ENCODE results near the gene ERCC5.

ERCC5 gene

DNA sequence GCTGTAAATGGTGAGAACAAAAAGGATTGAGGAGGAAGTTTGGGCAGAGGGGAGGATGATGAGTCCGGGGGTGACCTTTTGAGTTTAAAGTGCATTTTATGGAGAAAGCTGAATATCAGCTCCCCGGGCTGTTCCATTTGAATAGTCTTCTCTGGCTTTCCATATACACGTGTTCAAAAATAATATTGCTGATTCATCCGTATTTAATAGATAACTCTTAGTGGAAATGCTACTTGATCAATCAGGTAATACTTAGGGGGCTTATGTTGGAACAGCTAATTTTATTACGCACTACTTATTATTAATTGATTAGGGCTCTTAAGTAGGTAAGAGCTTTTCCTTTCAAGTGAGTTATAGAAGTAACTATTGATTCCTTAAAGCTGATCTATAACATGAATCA is 76.4 kb downstream of the ERCC5 start:
- H3K4me3 ChIP-seq (ENCODE audit: low read depth, low read length) = no peak overlapping the region
- TF ChIP-seq, protein P1, sequence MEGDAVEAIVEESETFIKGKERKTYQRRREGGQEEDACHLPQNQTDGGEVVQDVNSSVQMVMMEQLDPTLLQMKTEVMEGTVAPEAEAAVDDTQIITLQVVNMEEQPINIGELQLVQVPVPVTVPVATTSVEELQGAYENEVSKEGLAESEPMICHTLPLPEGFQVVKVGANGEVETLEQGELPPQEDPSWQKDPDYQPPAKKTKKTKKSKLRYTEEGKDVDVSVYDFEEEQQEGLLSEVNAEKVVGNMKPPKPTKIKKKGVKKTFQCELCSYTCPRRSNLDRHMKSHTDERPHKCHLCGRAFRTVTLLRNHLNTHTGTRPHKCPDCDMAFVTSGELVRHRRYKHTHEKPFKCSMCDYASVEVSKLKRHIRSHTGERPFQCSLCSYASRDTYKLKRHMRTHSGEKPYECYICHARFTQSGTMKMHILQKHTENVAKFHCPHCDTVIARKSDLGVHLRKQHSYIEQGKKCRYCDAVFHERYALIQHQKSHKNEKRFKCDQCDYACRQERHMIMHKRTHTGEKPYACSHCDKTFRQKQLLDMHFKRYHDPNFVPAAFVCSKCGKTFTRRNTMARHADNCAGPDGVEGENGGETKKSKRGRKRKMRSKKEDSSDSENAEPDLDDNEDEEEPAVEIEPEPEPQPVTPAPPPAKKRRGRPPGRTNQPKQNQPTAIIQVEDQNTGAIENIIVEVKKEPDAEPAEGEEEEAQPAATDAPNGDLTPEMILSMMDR (conservative IDR thresholded peaks at IDR 0.05; ENCODE audit: low read depth, low read length) = no peak
- no peak for DNase-seq (ENCODE audit: low read depth)

Data from choroid plexus epithelial cell (primary cell).